Liver (tissue), 9 donors: ENCODE measurements around the gene CMIP. TPM values are rescaled to one million over a fixed set of nuclear protein-coding genes. Genes with fewer than 3 reads are reported as not detected.

Experiments used
- DNase-seq: peaks from one replicate; pipeline ENCODE4 v3.0.0-alpha.2; 2017; ENCODE audit warnings: low spot score
- H3K27ac ChIP-seq, 2 donors: one replicate each; pipeline ENCODE4 v1.7.0; 2013; ENCODE audit warnings: inconsistent platforms in 2 of 2, low read length in 2 of 2, control low read depth in 1 of 2, low read depth in 1 of 2, mild to moderate bottlenecking in 1 of 2
- H3K27me3 ChIP-seq, 4 donors: one replicate each; pipeline versions ENCODE4 v1.6.1 to v1.7.0; 2013; ENCODE audit warnings: low read length in 3 of 4, inconsistent platforms in 1 of 4, mild to moderate bottlenecking in 1 of 4, moderate library complexity in 1 of 4; ENCODE audit not compliant: control insufficient read depth in 4 of 4, insufficient read depth in 4 of 4
- H3K36me3 ChIP-seq, 4 donors: one replicate each; pipeline versions ENCODE4 v1.6.1 to v1.7.0; 2013; ENCODE audit warnings: low read length in 3 of 4, mild to moderate bottlenecking in 3 of 4, low read depth in 1 of 4, moderate library complexity in 1 of 4; ENCODE audit not compliant: control insufficient read depth in 4 of 4, insufficient read depth in 3 of 4
- H3K4me1 ChIP-seq, 4 donors: one replicate each; pipeline versions ENCODE4 v1.6.1 to v1.7.0; 2013; ENCODE audit warnings: low read length in 3 of 4, mild to moderate bottlenecking in 3 of 4, moderate library complexity in 1 of 4; ENCODE audit not compliant: control insufficient read depth in 4 of 4, insufficient read depth in 4 of 4
- H3K4me3 ChIP-seq, 3 donors: one replicate each; pipeline versions ENCODE4 v1.6.1 to v1.7.0; 2013; ENCODE audit warnings: low read length in 3 of 3, control low read depth in 1 of 3, low read depth in 1 of 3, mild to moderate bottlenecking in 1 of 3
- H3K9ac ChIP-seq, 2 donors: one replicate each; pipeline ENCODE4 v1.7.0; 2013; ENCODE audit warnings: low read length in 2 of 2, mild to moderate bottlenecking in 2 of 2, moderate library complexity in 2 of 2, control low read depth in 1 of 2, low read depth in 1 of 2
- H3K9me3 ChIP-seq, 4 donors: one replicate each; pipeline versions ENCODE4 v1.6.1 to v1.7.0; 2013; ENCODE audit warnings: low read length in 3 of 4; ENCODE audit not compliant: control insufficient read depth in 4 of 4
- ATF3 ChIP-seq: IDR thresholded peaks from 2 replicates; pipeline ENCODE4 v1.6.1; 2016; ENCODE audit warnings: antibody characterized with exemption
- EGR1 ChIP-seq, 2 donors: IDR thresholded peaks; 2 replicates each; pipeline ENCODE4 v1.6.1; 2016 to 2018; ENCODE audit warnings: antibody characterized with exemption in 2 of 2, low read depth in 2 of 2
- FOXA1 ChIP-seq: IDR thresholded peaks from 2 replicates; pipeline ENCODE4 v1.6.1; 2016; ENCODE audit warnings: antibody characterized with exemption
- FOXA2 ChIP-seq: IDR thresholded peaks from 2 replicates; pipeline ENCODE4 v1.6.1; 2016; ENCODE audit warnings: antibody characterized with exemption
- GABPA ChIP-seq, 2 donors: IDR thresholded peaks in 1 of 2; conservative IDR thresholded peaks in 1 of 2; 2 replicates each; pipeline ENCODE4 v1.6.1; 2016; ENCODE audit warnings: antibody characterized with exemption in 2 of 2, mild to moderate bottlenecking in 1 of 2, moderate library complexity in 1 of 2
- HNF4A ChIP-seq, 2 donors: conservative IDR thresholded peaks; 2 replicates each; pipeline ENCODE4 v1.6.1; 2016; ENCODE audit warnings: antibody characterized with exemption in 2 of 2, mild to moderate bottlenecking in 2 of 2
- HNF4G ChIP-seq: IDR thresholded peaks from 2 replicates; pipeline ENCODE4 v1.6.1; 2016; ENCODE audit warnings: antibody characterized with exemption
- JUND ChIP-seq, 2 donors: IDR thresholded peaks; 2 replicates each; pipeline ENCODE4 v1.6.1; 2016; ENCODE audit warnings: antibody characterized with exemption in 2 of 2
- NR2F2 ChIP-seq: IDR thresholded peaks from 2 replicates; pipeline ENCODE4 v1.6.1; 2016; ENCODE audit warnings: antibody characterized with exemption
- RAD21 ChIP-seq, 2 donors: IDR thresholded peaks; 2 replicates each; pipeline ENCODE4 v1.6.1; 2016; ENCODE audit warnings: antibody characterized with exemption in 2 of 2, mild to moderate bottlenecking in 2 of 2
- RXRA ChIP-seq, 2 donors: IDR thresholded peaks; 2 replicates each; pipeline ENCODE4 v1.6.1; 2017 to 2018; ENCODE audit warnings: antibody characterized with exemption in 2 of 2, mild to moderate bottlenecking in 1 of 2
- SP1 ChIP-seq: IDR thresholded peaks from 2 replicates; pipeline ENCODE4 v1.6.1; 2018; ENCODE audit warnings: antibody characterized with exemption, mild to moderate bottlenecking
- TAF1 ChIP-seq: conservative IDR thresholded peaks from 2 replicates; pipeline ENCODE4 v1.6.1; 2016; ENCODE audit warnings: antibody characterized with exemption, mild to moderate bottlenecking
- YY1 ChIP-seq: IDR thresholded peaks from 2 replicates; pipeline ENCODE4 v1.6.1; 2016; ENCODE audit warnings: antibody characterized with exemption, mild to moderate bottlenecking
- ZBTB33 ChIP-seq: IDR thresholded peaks from 2 replicates; pipeline ENCODE4 v1.6.1; 2016; ENCODE audit warnings: antibody characterized with exemption
- WGBS: extraction: QIAGEN DNeasy Blood & Tissue Kit; methylation state at CpG from one replicate; pipeline ENCODE4 v1.1.7; 2013; 5-methylcytosine and 5-hydroxymethylcytosine counted together
- polyA plus RNA-seq, 2 donors: library from polyadenylated mRNA; stranded (reverse) in 1 of 2; unstranded in 1 of 2; fragments of 200-250 nt in 1 of 2; fragments of >200 nt in 1 of 2; fragmentation: Nextera tagmentation in 1 of 2; extraction: Ambion mirVana in 1 of 2; gene quantifications; one replicate each; pipeline versions ENCODE4 v1.2.1 to v1.2.3, GENCODE V29; 2013 to 2015
- total RNA-seq, 2 donors: library from RNA; depleted of rRNA; stranded (reverse); fragments of >200 nt; gene quantifications; one replicate each; pipeline ENCODE4 v1.2.3, GENCODE V29; 2014
- TF ChIP-seq, protein P1 (sequence below): IDR thresholded peaks from 2 replicates; pipeline ENCODE4 v1.6.1; 2016; ENCODE audit warnings: antibody characterized with exemption
- TF ChIP-seq, protein P2 (sequence below): IDR thresholded peaks from 2 replicates; pipeline ENCODE4 v1.6.1; 2016; ENCODE audit warnings: antibody characterized with exemption, mild to moderate bottlenecking
- TF ChIP-seq, protein P3 (sequence below): fragments of 150-350 bp; IDR thresholded peaks from 2 replicates; pipeline ENCODE4 v1.5.1; 2017; ENCODE audit warnings: improper control_type of control experiment, low read depth, low read length; ENCODE audit not compliant: missing input control
- donor health status: healthy.
- donor health status: healthy.
- donor health status: healthy.
- donor health status: healthy.
- donor health status: healthy.

CMIP gene
- total and polyA plus RNA-seq, 4 donors = 1.7 to 15.6 (median 10.1) TPM

GRCh38 chr16:81649561-81650184, 205.1 kb downstream of the CMIP start:
- no peak overlapping the region for H3K9ac ChIP-seq
- WGBS = 93% methylated on average over 14 of the region's 14 CpGs
- peaks cover 0 to 2% (median 0%) of the 10 kb centered on the region in 4 donors for H3K4me1 ChIP-seq
- peaks cover 4 to 14% (median 11%) of the 10 kb centered on the region in 4 donors for H3K36me3 ChIP-seq
- no peak overlapping the region for H3K27ac ChIP-seq
- TF ChIP-seq ZBTB33 (no peak), YY1 (no peak), GABPA (IDR thresholded peaks at IDR 0.05 in 1 of 2, conservative IDR thresholded peaks at IDR 0.05 in 1 of 2) (no peak), RXRA (IDR thresholded peaks at IDR 0.05) (no peak), JUND (IDR thresholded peaks at IDR 0.05) (no peak), SP1 (no peak), HNF4A (conservative IDR thresholded peaks at IDR 0.05) (no peak), NR2F2 (no peak), HNF4G (no peak), FOXA2 (no peak), FOXA1 (no peak), EGR1 (IDR thresholded peaks at IDR 0.05; ENCODE audit: low read depth in 2 of 2) (no peak), RAD21 (IDR thresholded peaks at IDR 0.05) (no peak), TAF1 (no peak), ATF3 (no peak)
- TF ChIP-seq, protein P1, sequence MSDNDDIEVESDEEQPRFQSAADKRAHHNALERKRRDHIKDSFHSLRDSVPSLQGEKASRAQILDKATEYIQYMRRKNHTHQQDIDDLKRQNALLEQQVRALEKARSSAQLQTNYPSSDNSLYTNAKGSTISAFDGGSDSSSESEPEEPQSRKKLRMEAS = no peak
- TF ChIP-seq, protein P2, sequence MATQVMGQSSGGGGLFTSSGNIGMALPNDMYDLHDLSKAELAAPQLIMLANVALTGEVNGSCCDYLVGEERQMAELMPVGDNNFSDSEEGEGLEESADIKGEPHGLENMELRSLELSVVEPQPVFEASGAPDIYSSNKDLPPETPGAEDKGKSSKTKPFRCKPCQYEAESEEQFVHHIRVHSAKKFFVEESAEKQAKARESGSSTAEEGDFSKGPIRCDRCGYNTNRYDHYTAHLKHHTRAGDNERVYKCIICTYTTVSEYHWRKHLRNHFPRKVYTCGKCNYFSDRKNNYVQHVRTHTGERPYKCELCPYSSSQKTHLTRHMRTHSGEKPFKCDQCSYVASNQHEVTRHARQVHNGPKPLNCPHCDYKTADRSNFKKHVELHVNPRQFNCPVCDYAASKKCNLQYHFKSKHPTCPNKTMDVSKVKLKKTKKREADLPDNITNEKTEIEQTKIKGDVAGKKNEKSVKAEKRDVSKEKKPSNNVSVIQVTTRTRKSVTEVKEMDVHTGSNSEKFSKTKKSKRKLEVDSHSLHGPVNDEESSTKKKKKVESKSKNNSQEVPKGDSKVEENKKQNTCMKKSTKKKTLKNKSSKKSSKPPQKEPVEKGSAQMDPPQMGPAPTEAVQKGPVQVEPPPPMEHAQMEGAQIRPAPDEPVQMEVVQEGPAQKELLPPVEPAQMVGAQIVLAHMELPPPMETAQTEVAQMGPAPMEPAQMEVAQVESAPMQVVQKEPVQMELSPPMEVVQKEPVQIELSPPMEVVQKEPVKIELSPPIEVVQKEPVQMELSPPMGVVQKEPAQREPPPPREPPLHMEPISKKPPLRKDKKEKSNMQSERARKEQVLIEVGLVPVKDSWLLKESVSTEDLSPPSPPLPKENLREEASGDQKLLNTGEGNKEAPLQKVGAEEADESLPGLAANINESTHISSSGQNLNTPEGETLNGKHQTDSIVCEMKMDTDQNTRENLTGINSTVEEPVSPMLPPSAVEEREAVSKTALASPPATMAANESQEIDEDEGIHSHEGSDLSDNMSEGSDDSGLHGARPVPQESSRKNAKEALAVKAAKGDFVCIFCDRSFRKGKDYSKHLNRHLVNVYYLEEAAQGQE = no peak
- TF ChIP-seq, protein P3, sequence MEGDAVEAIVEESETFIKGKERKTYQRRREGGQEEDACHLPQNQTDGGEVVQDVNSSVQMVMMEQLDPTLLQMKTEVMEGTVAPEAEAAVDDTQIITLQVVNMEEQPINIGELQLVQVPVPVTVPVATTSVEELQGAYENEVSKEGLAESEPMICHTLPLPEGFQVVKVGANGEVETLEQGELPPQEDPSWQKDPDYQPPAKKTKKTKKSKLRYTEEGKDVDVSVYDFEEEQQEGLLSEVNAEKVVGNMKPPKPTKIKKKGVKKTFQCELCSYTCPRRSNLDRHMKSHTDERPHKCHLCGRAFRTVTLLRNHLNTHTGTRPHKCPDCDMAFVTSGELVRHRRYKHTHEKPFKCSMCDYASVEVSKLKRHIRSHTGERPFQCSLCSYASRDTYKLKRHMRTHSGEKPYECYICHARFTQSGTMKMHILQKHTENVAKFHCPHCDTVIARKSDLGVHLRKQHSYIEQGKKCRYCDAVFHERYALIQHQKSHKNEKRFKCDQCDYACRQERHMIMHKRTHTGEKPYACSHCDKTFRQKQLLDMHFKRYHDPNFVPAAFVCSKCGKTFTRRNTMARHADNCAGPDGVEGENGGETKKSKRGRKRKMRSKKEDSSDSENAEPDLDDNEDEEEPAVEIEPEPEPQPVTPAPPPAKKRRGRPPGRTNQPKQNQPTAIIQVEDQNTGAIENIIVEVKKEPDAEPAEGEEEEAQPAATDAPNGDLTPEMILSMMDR = no peak
- H3K4me3 ChIP-seq = no peak overlapping the region
- no peaks in the 10 kb centered on the region for H3K27me3 ChIP-seq
- DNase-seq = no peak
- H3K9me3 ChIP-seq = no peaks in the 10 kb centered on the region
